ENCODE results near the gene TMPRSS3. TPM values are rescaled to one million over a fixed set of nuclear protein-coding genes. Genes with fewer than 3 reads are reported as not detected.
A peak's percentile ranks its signal among the peaks of the same experiment; 100 is the strongest.

Gene TMPRSS3
- total RNA-seq, 2 donors from 2014 or later, result not detected

DNA sequence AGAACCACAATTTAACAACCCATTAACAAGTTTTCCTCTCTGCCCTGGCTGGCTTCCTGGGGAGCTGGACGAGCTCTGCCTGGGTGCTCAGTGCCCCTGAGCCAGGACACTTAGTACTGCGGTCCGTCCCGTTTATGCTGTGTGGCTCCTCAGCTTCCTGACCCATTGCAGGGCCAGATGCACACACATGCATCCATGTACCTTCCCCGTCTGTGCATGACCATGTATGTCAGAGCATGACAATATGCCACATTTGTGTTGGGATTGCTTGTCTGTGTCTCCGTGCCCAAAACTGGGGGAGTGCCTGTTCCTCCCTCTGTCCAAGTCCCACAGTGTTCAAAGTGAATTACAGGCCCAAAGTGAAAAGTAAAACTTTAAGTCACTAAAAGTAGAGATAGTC, 71.0 kb downstream of the TMPRSS3 start:
- Mint-ChIP-seq H3K36me3 (ENCODE audit: low read depth) (peaks cover 6% of the 10 kb centered on the region), H3K27ac (no peak overlapping the region), H3K4me1 (no peaks in the 10 kb centered on the region), H3K4me3 (no peak overlapping the region), H3K27me3 (ENCODE audit: insufficient read depth) (no peaks in the 10 kb centered on the region), H3K9me3 (peaks cover 12% of the 10 kb centered on the region)
- Histone ChIP-seq H3K27ac (ENCODE audit: low read depth, low read length) (no peak overlapping the region), H3K9me3 (ENCODE audit: control insufficient read depth, low read length) (peaks cover 2% of the 10 kb centered on the region), H3K27me3 (ENCODE audit: control insufficient read depth, insufficient read depth, low read length, poor library complexity, severe bottlenecking) (no peaks in the 10 kb centered on the region), H3K36me3 (ENCODE audit: control insufficient read depth, insufficient read depth, low read length) (no peaks in the 10 kb centered on the region), H3K4me3 (ENCODE audit: low read length) (no peak overlapping the region), H3K9ac (ENCODE audit: extremely low read depth, low read length, poor library complexity, severe bottlenecking) (no peak overlapping the region), H3K4me1 (ENCODE audit: control insufficient read depth, insufficient read depth, low read length) (no peaks in the 10 kb centered on the region)
- 85 to 95% methylated on average over 4 to 6 of the region's 6 CpGs for WGBS, 2 experiments (ENCODE audit: insufficient coverage in 1 of 2, insufficient read length in 1 of 2)
- TF ChIP-seq, protein P1, sequence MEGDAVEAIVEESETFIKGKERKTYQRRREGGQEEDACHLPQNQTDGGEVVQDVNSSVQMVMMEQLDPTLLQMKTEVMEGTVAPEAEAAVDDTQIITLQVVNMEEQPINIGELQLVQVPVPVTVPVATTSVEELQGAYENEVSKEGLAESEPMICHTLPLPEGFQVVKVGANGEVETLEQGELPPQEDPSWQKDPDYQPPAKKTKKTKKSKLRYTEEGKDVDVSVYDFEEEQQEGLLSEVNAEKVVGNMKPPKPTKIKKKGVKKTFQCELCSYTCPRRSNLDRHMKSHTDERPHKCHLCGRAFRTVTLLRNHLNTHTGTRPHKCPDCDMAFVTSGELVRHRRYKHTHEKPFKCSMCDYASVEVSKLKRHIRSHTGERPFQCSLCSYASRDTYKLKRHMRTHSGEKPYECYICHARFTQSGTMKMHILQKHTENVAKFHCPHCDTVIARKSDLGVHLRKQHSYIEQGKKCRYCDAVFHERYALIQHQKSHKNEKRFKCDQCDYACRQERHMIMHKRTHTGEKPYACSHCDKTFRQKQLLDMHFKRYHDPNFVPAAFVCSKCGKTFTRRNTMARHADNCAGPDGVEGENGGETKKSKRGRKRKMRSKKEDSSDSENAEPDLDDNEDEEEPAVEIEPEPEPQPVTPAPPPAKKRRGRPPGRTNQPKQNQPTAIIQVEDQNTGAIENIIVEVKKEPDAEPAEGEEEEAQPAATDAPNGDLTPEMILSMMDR (conservative IDR thresholded peaks at IDR 0.05), result no peak
- DNase-seq, result peak; percentile 13

Other genes starting within 250 kb of the TMPRSS3 start
- 1 to 10 TPM; 1.6 to 5.4 TPM for gene ABCG1, start 176.9 kb downstream of the TMPRSS3 start, total RNA-seq
- gene TFF3, start 80.6 kb downstream of the TMPRSS3 start, total RNA-seq, result 1 to 10 TPM in 1 of 2 donors, not detected in 1; 5.5 TPM
- gene TFF2, start 45.1 kb downstream of the TMPRSS3 start, total RNA-seq, result not detected
- gene TFF1, start 29.5 kb downstream of the TMPRSS3 start, total RNA-seq, result 1 to 10 TPM; 1.6 to 3.7 TPM
- not detected for gene UBASH3A, start 7.8 kb upstream of the TMPRSS3 start, total RNA-seq
- 1 to 10 TPM; 1.8 to 2.2 TPM for gene RSPH1, start 100.2 kb upstream of the TMPRSS3 start, total RNA-seq
- 10 to 100 TPM; 22.7 to 47.0 TPM for gene SLC37A1, start 117.8 kb upstream of the TMPRSS3 start, total RNA-seq